HG02588 (cell line): ENCODE results near the gene OTUD7B.
"Not testable (repeated sequence)": the region's sequence is repeated elsewhere in the genome, so short reads cannot be mapped to it uniquely, and the experiment has no call there.

Experiments
- ATAC-seq: cut with Tn5 transposase; IDR thresholded peaks from one replicate; pipeline ENCODE4 v1.9.1; 2021; ENCODE audit warnings: mild to moderate bottlenecking, moderate library complexity; ENCODE audit not compliant: unreplicated experiment

Gene OTUD7B

DNA sequence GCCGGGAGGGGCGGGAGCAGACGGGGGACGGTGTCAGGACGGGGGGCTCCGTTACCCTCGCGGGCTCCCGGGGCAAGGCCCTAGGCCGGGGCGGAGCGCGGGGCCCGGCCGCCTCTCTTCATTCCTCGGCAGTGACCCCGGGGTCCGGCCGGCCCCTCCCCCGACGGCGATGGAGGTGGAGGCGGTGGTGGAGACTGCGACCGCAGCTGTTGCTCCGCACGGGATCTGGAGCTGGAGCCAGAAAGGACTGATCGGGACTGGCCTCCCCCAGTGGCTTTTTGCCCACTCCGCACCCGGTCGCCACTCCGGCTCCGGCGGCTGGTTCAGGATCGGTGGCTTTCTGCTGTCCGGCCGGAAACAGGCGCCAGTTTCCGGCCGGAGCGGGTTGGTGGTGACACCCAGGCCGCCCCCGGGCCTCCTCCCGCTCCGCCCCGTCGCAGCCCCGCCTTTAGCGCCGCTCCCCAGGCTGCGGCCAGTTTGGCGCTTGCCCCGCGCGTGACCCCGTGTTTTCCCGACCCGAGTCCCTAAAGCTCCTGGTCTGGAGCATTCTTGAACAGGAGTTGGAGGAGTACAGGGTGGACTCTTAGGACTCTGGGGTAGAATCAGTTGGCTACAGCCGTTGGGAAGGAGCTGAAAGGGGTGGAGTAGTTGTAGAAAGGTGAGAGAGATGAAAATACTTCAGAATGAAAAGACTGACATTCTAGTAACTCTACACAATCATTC is at the start of gene OTUD7B:
OTUD7B (minus strand) TSS at position 334 of the 723 bp plus-strand sequence. CDS start 33,216 bp downstream, outside the sequence.
- peak; percentile 79 for ATAC-seq

DNA sequence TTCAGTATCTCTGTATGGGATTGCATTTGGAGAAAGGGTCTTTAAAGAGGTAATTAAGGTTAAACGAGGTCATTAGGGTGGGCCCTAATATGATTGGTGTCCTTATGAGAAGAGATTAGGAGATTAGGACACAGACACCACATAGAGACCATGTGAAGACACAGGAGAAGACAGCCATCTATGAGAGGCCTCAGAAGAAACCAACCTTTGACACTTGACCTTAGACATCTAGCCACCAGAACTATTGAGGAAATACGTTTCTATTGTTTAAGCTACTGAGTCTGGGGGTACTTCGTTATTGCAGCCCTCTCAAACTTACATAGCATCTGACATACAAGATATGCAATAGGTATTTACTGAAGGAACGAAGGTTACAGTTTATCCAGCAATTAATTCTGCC is 49.7 kb upstream of the OTUD7B start:
- no peak for ATAC-seq

DNA sequence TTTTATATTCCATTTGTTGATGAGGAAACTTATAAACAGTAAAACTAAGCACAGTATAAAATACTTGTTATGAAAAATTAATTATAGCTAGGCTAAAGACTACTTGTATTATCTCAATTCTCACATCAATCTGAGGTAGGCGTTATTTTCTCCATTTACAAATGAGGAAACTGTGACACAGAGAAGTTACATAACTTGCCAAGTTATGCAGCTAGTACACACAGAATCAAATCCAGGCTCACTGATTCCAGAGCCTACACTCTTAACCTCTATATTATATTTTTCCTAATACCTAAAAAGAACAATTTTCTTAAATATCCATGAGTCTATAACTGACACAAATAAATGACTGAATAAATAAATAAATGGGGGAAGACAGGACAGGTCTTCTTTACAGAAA is 45.9 kb upstream of the OTUD7B start:
- no peak for ATAC-seq

- ATAC-seq: not testable (repeated sequence)
Observed at GRCh38 chr1:150055507-150055906, 45.0 kb upstream of the OTUD7B start.

DNA sequence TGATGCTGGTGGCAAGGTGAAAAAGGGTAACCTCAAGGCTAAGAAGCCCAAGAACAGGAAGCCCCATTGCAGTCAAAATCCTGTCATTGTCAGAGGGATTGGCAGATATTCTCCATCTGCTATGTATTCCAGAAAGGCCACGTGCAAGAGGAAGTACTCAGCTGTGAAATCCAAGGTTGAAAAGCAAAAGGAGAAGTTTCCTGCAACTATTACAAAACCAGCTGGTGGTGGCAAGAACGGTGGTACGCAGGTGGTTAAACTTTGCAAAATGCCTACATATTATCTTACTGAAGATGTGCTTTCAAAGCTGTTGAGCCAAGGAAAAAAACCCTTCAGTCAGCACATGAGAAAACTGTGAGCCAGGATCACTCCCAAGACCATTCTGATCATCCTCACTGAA is 43.4 kb upstream of the OTUD7B start:
- no peak for ATAC-seq

DNA sequence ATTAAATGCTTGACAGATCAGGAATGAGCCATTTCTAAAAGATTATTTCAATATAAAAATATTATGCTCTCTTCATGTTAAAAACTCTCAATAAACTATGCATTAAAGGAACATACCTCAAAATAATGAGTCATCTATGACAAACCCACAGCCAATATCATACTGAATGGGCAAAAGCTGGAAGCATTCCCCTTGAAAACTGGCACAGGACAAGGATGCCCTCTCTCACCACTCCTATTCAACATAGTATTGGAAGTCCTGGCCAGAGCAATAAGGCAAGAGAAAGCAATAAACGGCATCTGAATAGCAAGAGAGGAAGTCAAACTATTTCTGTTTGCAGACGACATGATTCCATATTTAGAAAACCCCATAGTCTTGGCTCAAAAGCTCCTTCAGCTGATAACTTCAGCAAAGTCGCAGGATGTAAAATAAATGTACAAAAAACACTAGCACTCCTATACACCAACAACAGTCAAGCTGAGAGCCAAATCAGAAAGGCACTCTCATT is 41.4 kb upstream of the OTUD7B start:
- ATAC-seq: not testable (repeated sequence)

- ATAC-seq: no peak
Observed at GRCh38 chr1:150051089-150051373, 40.5 kb upstream of the OTUD7B start.

DNA sequence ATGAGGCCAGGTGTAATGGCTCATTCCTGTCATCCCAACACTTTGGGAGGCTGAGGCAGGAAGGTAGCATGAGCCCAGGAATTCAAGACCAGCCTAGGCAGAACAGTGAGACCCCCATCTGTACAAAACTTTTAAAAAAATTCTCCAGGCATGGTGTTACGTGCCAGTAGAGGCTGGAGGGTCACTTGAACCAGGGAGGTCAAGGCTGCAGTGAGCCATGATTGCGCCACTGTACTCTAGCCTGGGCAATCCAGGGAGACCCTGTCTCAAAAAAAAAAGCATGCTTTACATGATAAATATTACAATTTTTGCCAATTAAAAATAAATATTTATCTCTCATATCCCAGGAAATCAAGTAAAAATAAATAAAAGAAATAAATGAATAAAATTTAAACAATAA is 39.4 kb upstream of the OTUD7B start:
- ATAC-seq: no peak

GRCh38 chr1:150034336-150034735 is 23.8 kb upstream of the OTUD7B start:
- ATAC-seq: no peak

GRCh38 chr1:150028322-150028721 is 17.8 kb upstream of the OTUD7B start:
- no peak for ATAC-seq

DNA sequence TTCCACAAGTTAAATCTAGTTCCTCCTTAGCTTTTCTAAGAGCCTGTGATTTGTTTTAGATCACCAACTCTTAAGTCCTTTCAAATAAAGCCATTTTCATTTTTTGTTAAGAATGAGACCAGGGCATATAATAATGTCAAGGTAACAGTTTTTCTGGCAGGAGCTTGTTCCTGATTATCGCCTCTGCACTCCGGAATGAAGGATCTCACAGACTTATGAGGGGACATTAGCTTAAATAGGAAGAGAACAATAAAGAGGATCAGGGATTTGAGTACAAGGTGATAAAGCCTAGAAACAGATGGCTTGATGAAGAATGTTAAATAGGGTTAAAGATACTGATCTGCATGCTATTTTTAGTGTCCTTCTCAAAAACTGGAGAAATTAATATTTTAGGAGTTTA is 13.6 kb upstream of the OTUD7B start:
- no peak for ATAC-seq

GRCh38 chr1:150022357-150022756 is 11.8 kb upstream of the OTUD7B start:
- no peak for ATAC-seq

DNA sequence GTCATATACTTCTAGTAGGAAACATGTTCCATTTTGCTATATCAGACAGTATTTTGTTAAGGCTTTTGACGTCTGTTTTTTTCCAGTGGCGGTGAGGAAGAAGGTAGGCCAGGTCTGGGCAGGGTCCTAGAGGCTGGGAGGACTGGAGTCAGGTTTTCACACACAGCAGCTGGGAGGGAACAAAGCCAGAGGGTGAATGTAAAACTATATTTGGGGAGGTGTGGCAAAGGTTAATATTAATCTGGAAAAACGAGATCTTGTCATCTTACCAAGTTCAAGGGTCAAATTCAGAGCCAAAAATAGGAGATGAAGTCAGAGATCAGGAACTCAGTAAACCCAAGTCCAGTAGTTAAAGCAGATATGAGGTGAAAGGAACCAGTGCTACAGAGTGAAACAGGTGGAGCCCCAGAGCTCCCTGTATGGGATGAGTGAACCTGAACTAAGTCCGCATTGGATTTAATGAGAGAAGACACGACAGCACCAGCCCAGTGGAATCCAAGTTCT is 10.7 kb upstream of the OTUD7B start:
- ATAC-seq: no peak

GRCh38 chr1:150020711-150021110 is 10.2 kb upstream of the OTUD7B start:
- no peak for ATAC-seq

DNA sequence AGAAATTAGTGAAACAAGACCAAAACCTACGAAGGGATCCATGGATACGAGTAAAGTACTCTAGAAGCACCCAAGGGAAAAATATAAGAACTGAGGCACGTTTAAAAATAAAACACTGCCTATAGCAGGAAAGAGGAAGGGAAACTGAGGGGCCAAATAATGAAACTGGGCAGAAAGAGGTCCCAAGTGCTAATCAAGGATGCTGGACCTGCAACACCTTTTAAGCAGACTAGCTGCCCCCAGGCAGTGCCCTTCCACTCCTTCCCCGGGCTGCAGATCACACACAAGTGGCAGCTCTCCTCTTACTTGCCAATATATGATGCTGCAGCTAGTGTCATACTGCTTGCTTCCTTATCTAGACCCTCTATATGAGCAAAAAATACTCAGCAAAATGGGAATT is 7.6 kb upstream of the OTUD7B start:
- no peak for ATAC-seq

DNA sequence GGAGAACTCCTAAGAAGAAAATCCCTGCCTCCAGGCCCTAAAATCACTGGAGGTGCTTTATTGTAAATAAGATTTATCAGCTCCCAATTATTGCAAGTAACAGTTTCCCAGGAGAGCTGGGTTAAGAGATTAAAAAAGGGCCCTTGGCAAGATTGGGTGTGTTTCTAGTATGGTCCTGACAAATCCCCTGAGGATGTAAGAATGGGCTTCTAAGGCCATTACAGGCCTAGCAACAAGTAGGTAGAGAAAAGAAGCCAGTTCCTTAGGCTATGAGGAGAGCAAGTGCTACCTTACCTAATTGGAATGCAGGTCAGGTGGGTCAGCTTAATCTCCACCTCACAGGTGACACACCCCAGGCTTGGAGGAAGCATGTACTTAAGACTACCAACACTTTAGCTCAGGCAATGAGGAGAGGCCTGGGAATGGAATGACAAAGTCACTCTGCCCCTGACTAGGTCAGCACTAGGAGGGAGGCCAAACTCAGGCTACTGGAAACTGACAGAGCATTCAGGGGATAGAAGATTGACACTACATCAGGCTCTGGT is 6.8 kb upstream of the OTUD7B start:
- no peak for ATAC-seq

- no peak for ATAC-seq
Observed at GRCh38 chr1:150015651-150016131, 5.2 kb upstream of the OTUD7B start.

DNA sequence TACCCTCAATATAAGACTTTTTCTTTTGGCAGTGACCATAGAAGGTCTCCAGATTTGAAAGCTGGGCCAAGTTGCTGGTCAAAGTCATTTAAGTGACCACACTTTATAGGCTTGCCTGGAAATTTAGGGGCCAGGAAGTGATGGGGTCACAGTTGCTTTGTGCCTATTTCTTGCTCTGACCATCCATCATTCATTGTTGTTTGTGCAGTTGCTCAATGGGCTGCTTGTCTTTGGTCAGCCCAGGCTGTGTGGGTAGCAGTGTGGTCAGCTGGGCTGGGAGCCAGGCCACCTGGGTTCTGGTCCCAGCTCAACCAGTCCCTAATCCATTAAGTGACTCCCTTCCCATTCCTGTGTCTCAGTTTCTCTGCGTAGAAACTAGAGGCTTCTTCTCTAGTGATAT is 2.1 kb upstream of the OTUD7B start:
- ATAC-seq: no peak

DNA sequence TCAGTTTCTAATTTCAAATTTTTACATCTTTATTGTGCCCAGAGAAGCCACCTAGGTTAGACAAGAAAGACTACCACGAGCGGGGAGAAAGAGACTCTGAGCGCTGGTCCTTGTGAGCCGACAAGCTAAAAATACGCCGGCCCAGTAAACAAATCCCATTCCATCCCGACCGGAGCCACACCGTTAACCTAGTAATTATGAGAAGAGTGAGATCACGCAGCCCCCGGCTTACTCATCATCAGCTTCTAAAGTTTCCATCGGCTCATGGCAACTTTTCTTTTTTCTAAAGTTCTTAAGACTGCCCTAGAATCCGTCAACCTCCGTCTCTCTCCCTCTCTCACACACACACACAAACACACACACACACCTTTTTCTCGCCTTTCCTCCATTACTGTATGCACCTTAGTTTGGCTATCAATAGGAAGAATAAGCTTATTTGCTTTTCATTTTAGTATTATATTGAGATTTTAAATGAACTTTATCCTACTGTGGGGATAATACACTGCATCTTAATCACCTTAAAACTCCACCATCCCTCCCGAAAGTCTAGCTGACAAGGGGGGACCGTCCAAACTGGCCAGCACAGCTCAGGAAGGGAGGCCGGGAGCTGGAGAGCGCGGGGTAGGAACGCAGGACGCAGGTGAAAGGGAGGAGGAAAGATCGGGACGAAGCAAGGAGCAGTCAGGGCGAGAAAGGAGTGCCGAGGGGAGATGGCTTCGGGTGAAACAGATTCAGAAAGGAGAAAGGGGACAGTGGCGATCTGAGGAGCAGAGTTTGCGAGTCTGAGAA is 728 bp downstream of the OTUD7B start:
- ATAC-seq: peak; percentile 7

- no peak for ATAC-seq
Observed at GRCh38 chr1:150008699-150009098, 1.8 kb downstream of the OTUD7B start.

DNA sequence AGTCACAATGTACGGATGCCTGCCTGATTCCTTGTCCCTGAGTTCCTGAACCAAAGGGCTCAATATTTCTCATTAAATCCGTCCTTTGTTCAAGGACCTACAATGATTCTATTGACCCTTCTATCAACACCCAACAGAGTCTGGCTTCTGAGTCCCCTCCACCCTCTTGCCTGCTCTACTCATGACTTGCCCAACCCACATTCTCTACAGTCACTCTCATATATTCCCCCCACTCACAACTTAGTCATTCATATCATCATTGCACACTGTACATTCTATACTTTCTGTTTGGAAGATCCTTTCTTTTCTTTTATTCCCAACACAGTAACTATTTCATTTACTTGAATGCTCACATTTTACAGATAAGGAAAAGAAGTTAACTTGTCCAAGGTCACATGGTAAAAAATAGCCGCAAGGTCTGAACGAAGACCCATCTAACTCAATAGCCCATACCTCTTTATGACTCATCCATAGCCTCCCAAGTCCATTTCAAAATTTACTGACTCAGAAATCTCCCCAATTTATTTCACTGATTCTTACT is 3.6 kb downstream of the OTUD7B start:
- ATAC-seq: no peak
